NCI-H2029 (cell line): ENCODE measurements around the gene MGAT2.
"Not testable (repeated sequence)": the region's sequence is repeated elsewhere in the genome, so short reads cannot be mapped to it uniquely, and the experiment has no call there.

Source experiments
- DNase-seq: peaks from one replicate; lab custom pipeline; 2025; lab: John Stamatoyannopoulos, UW

Gene MGAT2

DNA sequence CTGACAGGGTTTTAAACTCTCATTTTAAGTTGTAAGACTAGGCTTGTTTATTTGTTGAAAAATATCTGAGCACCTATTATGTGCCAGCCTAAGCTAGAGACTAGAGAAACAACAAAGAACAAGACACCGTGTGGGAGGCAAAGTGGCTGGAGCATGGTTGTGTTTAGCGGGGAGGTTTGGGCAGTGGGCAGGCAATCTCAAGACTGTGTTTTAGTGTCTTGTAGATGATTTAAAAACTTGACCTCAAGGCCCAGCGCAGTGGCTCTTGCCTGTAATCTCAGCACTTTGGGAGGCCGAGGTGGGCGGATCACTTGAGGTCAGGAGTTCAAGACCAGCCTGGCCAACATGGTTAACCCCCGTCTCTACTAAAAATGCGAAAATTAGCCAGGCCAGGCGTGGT is 7.9 kb upstream of the MGAT2 start:
- no peak for DNase-seq

DNA sequence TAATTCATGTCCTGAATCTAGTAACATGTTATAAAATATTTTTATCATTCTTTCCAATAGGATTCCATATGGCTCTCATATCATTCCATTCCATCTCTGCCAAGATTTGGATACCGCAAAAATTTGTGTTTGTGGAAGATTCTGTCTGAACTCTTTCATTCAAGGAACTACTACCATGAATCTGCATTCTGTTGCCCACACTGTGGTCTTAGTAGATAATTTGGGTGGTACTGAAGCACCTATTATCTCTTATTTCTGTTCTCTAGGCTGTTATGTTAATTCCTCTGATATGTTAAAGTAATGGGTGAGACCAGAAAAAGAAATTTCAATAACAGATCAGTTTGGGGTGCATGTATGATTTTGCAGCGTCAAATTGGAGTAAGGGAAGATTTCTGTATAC is 6.4 kb upstream of the MGAT2 start:
- DNase-seq = no peak

DNA sequence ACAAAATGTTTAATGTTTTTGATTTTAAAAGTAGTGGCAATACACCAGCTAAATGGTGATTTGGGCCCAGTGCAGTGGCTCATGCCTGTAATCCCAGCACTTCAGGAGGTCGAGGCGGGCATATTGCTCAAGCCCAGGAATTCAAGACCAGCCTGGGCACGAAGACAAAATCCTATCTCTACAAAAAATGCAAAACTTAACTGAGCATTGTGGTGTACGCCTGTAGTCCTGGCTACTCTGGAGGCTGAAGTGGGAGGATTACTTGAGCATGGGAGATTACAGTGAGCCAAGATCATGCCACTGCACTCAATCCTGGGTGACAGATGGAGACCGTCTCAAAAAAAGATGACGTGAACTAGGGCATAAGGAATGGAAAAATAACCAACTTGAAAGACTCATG is 4.8 kb upstream of the MGAT2 start:
- DNase-seq = no peak

DNA sequence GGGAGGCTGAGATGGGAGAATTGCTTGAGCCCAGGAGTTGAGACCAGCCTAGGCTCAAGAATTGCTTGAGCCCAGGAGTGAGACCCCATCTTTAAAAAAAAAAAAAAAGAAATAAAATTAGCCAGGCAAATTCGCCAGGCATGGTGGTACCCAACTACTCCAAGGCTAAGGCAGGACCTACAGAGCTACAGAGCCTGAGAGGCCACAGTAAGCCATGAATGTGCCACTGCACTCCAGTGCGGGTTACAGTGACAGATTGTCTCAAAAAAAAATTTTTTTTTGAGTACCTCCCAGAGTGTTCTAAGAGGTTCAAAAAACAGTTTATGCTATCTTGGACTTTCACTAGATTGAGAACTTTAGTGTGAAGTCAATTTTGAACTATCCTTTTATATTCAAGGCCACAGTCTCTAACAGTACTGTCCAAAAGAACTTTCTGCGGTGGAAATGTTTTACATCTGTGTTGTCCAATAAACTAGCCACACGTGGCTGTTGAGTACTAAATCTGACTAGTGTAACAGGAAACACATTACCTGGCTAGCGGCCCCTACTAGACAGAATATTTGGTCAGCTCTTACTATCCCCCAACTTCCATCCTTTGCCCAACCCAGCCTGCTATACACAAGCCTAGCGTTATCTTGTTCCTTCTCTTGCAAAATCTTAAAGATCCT is 2.6 kb upstream of the MGAT2 start:
- DNase-seq = no peak

DNA sequence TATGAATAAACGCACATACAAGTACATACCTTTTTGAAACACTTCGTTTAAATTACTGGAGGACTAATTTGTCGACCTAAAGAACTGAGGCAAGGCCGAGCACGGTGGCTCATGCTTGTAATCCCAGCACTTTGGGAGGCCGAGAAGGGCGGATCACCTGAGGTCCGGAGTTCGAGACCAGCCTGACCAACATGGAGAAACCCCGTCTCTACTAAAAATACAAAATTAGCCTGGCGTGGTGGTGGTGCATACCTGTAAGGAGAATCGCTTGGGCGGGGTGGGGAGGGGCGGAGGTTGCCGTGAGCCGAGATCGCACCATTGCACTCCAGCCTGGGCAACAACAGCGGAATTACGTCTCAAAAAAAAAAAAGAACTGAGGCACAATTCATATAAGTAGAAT is 1.3 kb upstream of the MGAT2 start:
- not testable (repeated sequence) for DNase-seq

DNA sequence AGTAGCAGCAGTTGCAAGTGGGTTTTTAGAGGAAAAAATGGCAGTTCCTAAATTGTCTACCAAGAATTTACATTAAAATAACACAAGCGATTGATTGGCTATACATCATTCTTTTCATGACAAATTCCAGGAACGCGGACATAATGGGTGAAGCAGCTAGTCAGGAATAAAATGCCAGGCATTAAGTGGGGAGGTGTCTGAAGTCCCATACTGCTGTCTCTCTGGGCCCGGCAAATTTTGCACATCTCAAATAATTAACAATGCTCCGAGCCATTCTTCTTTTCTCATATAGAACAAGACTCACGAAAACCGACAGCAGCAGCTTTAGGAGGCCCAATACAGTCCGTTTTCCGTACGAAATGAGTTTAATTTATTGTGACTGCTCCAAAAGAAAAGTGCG is 869 bp upstream of the MGAT2 start:
- DNase-seq = no peak

DNA sequence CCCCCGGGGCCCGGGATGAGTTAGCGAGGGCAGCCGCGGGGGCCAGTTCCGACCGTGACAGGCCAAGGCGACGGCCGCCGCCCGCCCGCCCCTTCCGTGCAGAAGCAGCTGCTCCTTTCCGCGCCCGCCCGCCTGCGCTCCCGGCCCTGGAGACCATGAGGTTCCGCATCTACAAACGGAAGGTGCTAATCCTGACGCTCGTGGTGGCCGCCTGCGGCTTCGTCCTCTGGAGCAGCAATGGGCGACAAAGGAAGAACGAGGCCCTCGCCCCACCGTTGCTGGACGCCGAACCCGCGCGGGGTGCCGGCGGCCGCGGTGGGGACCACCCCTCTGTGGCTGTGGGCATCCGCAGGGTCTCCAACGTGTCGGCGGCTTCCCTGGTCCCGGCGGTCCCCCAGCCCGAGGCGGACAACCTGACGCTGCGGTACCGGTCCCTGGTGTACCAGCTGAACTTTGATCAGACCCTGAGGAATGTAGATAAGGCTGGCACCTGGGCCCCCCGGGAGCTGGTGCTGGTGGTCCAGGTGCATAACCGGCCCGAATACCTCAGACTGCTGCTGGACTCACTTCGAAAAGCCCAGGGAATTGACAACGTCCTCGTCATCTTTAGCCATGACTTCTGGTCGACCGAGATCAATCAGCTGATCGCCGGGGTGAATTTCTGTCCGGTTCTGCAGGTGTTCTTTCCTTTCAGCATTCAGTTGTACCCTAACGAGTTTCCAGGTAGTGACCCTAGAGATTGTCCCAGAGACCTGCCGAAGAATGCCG is 699 bp downstream of the MGAT2 start:
- DNase-seq = peak; percentile 60

DNA sequence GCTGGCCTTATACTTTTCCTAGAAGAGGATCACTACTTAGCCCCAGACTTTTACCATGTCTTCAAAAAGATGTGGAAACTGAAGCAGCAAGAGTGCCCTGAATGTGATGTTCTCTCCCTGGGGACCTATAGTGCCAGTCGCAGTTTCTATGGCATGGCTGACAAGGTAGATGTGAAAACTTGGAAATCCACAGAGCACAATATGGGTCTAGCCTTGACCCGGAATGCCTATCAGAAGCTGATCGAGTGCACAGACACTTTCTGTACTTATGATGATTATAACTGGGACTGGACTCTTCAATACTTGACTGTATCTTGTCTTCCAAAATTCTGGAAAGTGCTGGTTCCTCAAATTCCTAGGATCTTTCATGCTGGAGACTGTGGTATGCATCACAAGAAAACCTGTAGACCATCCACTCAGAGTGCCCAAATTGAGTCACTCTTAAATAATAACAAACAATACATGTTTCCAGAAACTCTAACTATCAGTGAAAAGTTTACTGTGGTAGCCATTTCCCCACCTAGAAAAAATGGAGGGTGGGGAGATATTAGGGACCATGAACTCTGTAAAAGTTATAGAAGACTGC is 1.5 kb downstream of the MGAT2 start:
- no peak for DNase-seq

DNA sequence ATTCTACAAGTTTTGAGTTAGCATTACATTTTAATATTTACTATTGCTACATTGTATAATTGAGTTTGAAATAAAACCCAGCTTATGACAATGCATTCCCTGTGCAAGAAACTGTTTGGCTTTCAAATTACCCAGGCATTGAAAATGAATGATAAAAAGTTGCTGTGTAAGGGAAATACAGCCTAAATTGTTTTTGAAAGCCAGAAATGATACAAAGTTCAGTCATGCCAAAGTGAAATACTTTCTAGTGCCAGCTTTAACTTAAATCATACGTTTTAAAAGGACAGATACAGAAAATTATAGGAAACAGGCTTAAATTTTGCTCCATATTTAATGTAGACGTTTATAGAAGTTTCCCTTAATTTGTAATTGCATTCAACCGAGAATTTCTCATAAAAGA is 2.8 kb downstream of the MGAT2 start:
- DNase-seq = no peak

DNA sequence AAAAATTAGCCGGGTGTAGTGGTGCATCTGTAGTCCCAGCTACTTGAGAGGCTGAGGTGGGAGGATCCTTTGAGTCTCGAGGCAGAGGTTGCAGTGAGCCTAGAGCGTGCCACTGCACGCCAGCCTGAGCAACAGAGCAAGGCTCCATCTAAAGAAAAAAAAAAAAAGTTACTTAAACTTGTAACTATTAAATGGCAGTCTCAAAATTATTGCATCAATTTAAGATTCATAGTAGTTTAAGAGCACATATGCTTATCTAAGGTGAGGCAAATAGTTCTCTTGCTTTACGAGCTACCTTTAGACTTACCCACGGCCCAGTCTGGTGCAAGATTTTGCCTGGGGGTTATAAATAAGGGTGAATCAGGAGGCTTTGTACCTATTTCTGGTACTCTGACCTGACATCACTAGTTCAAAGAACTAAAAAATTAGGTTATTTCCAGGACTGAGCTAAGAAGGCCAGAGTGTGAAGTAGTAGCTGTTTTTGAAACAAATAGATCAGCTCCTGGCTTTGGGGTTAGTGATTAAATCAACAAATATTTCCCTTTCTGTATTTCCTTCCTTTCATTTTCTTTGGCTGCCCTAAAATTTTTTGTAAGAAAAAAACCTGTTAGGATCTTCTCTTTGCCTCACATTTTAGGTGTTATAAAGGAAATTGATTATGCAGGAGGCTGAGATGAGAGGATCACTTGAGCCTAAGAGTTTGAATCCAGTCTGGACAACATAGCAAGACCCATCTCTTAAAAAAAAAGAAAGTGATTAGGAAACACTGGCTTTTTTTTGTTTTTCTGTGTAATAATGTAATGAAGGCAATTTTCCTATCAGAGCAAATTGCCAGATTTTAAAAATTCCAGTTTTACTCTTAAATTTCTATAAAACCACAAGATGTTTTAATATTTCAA is 3.6 kb downstream of the MGAT2 start:
- DNase-seq = no peak

DNA sequence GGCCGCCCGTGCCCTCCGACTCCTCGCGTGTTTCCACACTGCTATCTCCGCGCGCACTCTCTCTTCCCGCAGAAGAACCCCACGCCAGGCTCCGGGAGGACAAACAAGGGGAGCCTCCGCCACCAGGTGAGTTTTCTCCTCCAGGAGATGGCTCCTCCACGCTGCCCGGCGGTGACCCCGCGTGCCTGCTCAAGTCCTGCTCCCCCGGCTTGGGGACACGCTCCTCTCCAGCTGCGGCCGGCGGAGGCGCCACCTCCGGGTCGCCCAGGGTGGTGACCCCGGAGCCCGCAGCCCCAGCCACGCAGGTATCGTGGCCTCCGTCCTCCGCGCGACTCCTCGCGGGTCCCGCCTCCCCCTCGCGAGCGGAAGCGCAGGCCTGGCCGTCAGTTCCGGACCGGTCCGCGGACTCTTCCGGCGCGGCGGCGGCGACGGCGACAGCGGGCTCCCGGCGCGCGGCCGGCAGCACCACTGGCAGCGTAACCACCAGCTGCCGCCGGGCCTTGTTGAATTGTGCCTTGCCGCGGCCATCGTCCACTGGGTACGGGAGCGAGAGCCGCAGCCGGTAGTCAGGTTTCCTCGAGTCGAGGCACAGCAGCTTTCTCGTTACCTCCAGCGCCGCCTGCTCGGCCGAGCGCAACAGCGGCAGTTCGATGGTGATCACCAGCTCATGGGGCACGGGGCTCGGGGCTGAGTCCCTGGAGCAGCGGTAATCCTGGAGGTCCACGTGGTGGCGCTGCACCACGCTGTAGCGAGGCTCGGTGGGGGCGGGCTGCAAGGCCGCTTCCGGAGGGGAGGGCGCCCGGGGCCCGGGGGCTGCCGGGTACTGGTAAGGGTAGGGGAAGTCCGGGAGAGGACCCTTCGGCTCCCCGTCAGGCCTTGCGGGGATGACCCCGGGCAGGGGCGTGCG is 13.3 kb downstream of the MGAT2 start:
- peak; percentile 98 for DNase-seq

DNA sequence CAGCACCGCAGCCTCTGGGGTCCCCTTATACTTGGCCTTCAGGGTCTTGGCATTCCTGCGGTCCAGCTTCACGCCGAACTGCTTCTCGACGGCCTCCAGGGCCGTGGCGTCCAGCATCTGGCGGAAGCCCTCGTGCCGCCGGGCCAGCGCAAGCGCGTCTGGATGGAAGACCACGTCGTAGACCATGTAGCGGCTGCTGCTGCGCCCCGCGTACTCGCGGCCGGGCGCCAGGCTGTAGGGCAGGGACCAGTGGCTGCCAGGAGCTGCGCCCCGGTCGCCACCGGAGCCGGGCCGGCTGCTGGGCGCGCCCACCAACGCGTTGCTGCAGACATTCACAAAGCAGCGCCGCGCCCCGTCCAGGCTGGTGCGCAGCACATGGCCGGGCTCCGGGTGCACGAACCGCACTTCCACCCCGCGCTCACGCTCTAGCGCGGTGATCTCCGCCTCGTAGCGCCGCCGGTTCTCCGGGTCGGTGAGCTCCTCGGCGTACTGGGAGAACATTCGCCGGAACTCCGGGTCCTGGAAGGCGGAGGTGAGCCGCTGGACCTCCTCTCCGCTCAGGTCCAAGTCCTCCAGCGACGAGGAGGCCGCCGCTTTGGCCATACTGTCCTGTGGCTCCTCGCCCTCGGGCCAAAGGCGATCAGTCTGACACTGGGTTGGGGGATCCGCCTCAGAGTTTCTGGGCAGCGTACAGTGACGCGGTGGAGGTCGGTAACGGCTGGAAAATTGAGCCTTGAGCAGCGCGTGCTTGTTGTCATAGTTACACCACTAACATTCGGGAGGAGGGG is 14.1 kb downstream of the MGAT2 start, which contains the start of gene DNAAF2:
DNAAF2 (minus strand) TSS at position 698 of the 788 bp plus-strand sequence; CDS start at position 603, 95 bp downstream.
- peak; percentile 88 for DNase-seq

DNA sequence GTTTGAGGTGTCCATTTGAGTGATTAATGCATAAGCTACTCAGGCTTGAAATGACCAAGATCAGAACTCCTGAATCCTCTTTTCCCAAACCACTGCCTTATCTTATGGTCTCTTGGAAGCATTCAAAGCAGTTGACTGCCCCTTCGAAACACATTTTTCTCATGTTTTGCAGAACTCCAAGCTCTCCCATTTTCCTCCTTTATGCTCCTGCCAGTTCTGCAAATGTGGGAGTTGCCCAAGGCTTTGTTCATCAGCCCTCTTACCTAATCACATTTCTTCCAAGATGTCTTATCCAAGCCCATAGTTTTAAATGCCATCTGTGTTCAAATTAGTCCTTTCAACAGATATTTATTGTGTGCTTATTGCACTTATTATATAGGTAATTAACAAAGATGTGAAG is 16.3 kb downstream of the MGAT2 start:
- DNase-seq = no peak

DNA sequence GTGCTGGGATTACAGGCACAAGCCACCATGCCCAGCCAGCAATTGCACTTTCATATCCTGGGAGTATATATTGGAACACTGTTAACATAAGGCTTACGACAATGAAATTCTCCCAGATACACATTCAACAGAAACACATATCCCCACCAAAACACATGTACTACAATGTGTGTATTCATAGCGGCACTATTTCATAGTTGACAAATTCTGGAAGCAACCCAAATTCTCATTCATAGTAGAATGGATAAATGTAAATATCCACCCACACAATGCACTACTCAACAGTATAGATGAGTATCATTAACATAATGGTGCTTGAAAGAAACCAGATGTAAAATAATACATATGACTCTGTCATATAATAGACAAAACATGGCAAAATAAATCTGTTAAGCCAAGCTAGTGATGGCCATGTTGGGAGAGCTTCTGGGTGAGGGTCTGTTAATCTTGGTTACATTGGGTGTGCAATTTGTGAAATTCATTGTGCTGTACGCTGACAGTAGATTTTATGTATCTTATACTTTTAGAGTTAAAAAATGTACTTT is 17.0 kb downstream of the MGAT2 start:
- no peak for DNase-seq

DNA sequence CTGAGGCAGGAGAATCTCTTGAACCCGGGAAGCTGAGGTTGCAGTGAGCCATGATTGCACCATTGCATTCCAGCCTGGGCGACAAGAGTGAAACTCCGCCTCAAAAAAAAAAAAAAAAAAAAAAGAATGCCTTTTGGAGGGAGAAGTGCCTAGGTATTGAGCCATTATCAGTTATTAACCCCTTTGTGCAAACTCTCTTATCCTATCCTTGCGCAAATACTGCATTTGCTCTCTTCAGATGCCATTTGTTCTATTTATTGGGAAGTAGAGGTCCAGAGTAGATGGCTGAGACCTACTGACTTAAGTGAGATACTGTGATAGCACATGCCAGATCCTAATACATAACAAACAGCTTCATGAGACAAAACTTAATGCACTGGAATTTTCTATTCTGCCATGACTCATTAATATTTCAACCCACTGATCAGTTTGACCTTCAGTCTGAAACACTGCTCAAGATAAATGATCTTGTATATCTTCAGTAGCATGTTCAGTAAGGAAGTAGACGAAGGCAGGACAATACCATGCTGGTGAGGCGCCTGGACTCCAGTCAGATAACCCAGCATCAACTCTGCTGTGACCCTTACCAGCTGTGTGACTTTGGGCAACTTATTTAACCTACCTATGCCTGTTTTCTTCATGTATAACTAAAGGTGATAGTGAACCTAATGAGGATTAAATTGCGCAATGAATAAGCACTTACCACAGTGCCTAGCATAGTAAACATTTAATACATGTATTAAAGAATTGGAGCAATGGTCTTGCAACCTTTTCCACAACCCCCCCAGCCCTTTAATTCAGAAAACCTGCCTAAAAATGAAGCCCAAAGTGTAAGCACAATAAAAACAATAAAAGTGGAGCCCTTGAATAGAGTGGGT is 20.2 kb downstream of the MGAT2 start:
- DNase-seq = no peak

DNA sequence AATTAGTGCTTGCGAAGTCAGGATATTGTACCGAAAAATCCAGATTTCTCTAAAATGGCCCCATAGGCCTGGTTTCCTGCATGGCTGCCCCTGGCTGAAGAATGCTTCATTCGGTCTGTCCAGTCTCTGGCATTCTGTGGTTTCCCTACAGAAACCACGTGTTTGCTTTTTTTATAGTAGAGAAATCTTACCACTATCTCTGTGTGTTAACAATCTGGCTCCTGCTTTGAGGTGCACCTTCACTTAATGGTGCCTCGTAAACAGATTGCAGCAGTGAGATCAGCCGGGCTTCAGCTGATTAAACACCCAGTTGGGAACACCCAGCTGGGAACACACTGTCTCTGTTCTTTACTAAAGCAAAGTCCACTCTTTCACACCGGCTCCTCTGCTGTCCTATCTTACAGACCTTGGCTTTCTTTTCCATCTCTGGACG is 21.1 kb downstream of the MGAT2 start:
- DNase-seq = peak; percentile 10

DNA sequence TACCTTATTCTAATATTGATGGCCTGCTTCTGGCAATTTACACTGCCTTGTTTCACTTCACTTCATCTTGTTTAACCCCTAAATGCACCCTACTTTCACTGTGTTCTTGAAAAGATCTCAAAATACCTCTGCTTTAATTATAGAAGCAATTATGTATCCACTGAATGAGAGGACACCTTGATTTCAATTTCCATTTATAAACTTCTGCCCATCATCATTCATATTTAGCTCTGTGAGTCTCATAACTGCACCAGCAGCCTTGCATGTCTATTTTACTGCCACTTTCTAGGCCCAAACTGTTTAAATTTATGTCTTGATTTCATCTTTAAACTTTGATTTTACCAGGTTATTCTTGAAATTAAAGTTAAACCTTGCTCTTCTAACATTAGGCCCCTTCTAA is 21.6 kb downstream of the MGAT2 start:
- no peak for DNase-seq

DNA sequence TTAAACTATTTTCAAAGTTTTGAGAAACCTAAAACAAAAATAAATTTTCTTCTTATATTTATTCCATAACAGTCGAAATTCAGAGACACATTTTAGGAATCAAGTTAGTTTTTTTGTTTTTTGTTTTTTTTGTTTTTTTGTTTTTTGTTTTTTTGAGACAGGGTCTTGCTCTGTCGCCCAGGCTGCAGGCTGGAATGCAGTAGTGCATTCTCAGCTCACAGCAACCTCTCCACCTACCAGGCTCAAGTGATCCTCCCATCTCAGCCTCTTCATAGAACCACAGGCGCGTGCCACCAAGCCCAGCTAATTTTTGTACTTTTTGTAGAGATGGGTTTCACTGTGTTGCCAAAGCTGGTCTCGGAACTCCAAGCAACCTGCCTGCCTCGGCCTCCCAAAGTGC is 32.9 kb downstream of the MGAT2 start:
- DNase-seq = no peak

DNA sequence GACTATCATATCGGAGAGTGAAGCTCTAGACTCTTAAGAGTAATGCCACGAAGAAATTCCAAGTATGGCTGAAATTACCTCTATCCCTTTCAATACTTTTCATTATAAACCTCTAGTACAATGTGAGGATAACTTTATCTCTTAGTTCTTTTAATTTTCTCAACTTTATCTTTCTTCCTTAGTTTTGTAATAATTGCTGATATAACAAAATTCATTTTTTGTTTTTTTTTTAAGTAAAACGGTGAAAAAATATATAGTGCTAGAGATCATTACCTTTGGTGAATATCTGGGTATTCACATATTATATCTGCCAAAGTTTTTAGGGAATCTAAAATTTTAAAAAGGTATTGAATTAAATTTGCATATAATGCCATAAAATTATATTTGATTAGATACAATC is 33.9 kb downstream of the MGAT2 start:
- DNase-seq = no peak
